HepG2 (cell line): ENCODE results near the gene SLIT3. TPM values are rescaled to one million over a fixed set of nuclear protein-coding genes. Genes with fewer than 3 reads are reported as not detected.

Source experiments
- ATAC-seq: fragments of 200-7000 bp; cut with Tn5 transposase; 3 replicates; pipeline ENCODE4 v1.9.1; 2020; ENCODE audit warnings: mild to moderate bottlenecking, moderate library complexity
- BruUV-seq: library from RNA; stranded (reverse); fragments of 400-500 nt; replicated peaks from 2 replicates; lab custom pipeline; 2021; lab: Mats Ljungman, UMichigan
- CTCF ChIA-PET: fragments of 300-600 bp; formaldehyde crosslinking; extraction: SDS; loops from one replicate; lab custom pipeline; 2021; ENCODE audit warnings: low total read pairs, inconsistent platforms, low intra/inter-chr PET ratio; lab: Yijun Ruan, JAX
- POLR2A ChIA-PET: fragments of 350-600 bp; sonication (Branson Sonifier 250); formaldehyde crosslinking; loops from one replicate; lab custom pipeline; 2020; ENCODE audit warnings: antibody characterized with exemption, inconsistent platforms; lab: Yijun Ruan, JAX
- DNase-seq: peaks from one replicate; pipeline ENCODE4 v3.0.0-alpha.2; 2015; ENCODE audit warnings: low spot score
- FAIRE-seq: peaks from 3 replicates; lab custom pipeline; 2011; peaks lifted over from hg19 to GRCh38; lab: Jason Lieb, UNC
- H2AFZ ChIP-seq: one replicate; pipeline ENCODE4 v1.6.1; 2011; ENCODE audit warnings: low read length, inconsistent platforms
- H3K27ac ChIP-seq: fragments of 300-600 bp; 3 replicates; pipeline ENCODE4 v1.8.0; 2011; ENCODE audit warnings: mixed run types, mild to moderate bottlenecking, mixed read lengths, low read length, inconsistent platforms; ENCODE audit not compliant: insufficient read depth; ENCODE audit errors: extremely low read length
- H3K27me3 ChIP-seq, 2 experiments: fragments of 200-600 bp in 1 of 2; 2 replicates in 1 of 2; 3 replicates in 1 of 2; pipeline versions ENCODE4 v1.6.0 to v1.8.0; 2011; ENCODE audit warnings: low read length in 2 of 2, mild to moderate bottlenecking in 2 of 2, moderate library complexity in 2 of 2, inconsistent platforms in 1 of 2; ENCODE audit not compliant: insufficient read depth in 2 of 2, control insufficient read depth in 1 of 2
- H3K36me3 ChIP-seq, 2 experiments: fragments of 200-600 bp in 1 of 2; replicated peaks in 1 of 2; 2 replicates in 1 of 2; 3 replicates in 1 of 2; pipeline versions ENCODE4 v1.5.1 to v1.8.0; 2011; ENCODE audit warnings: low read length in 2 of 2, inconsistent platforms in 1 of 2; ENCODE audit not compliant: insufficient read depth in 2 of 2, control insufficient read depth in 1 of 2
- H3K4me1 ChIP-seq: 2 replicates; pipeline ENCODE4 v1.5.1; 2012; ENCODE audit warnings: low read length, inconsistent platforms; ENCODE audit not compliant: insufficient read depth
- H3K4me2 ChIP-seq: 2 replicates; pipeline ENCODE4 v1.6.0; 2011; ENCODE audit warnings: low read depth, low read length, inconsistent platforms
- H3K4me3 ChIP-seq, 3 experiments: fragments of 200-600 bp in 1 of 3; sonication (generic), shearing (Covaris generic) in 1 of 3; replicated peaks in 1 of 3; 2 replicates each; pipeline ENCODE4 v1.5.1; 2011 to 2016; ENCODE audit warnings: low read length in 3 of 3, inconsistent platforms in 2 of 3, low read depth in 2 of 3, mild to moderate bottlenecking in 2 of 3, control low read depth in 1 of 3, mixed read lengths in 1 of 3; ENCODE audit not compliant: insufficient read depth in 1 of 3
- H3K79me2 ChIP-seq: one replicate; pipeline ENCODE4 v1.6.1; 2011; ENCODE audit warnings: low read length, inconsistent platforms; ENCODE audit not compliant: insufficient read depth
- H3K9ac ChIP-seq: 2 replicates; pipeline ENCODE4 v1.6.0; 2011; ENCODE audit warnings: mild to moderate bottlenecking, low read depth, low read length, inconsistent platforms; ENCODE audit not compliant: insufficient read depth
- H3K9me3 ChIP-seq: 2 replicates; pipeline ENCODE4 v1.5.1; 2012; ENCODE audit warnings: mild to moderate bottlenecking, low read length
- H4K20me1 ChIP-seq: 2 replicates; pipeline ENCODE4 v1.6.0; 2011; ENCODE audit warnings: inconsistent platforms, mild to moderate bottlenecking, low read length, moderate library complexity; ENCODE audit not compliant: insufficient read depth
- FIP1L1 ChIP-seq: fragments of 200-400 bp; formaldehyde crosslinking; IDR thresholded peaks from 2 replicates; pipeline ENCODE4 v1.6.1; 2018; ENCODE audit warnings: low read depth, mild to moderate bottlenecking, low read length, moderate library complexity, borderline replicate concordance; ENCODE audit not compliant: insufficient read depth
- HMG20B ChIP-seq: conservative IDR thresholded peaks from 2 replicates; pipeline ENCODE4 v1.6.1; 2016; ENCODE audit warnings: missing genetic modification reagents, missing compliant biosample characterization
- KAT8 ChIP-seq: IDR thresholded peaks from 2 replicates; pipeline ENCODE4 v1.6.1; 2016; ENCODE audit warnings: missing genetic modification reagents, missing compliant biosample characterization
- MED1 ChIP-seq: sonication (generic); formaldehyde crosslinking; IDR thresholded peaks from 2 replicates; pipeline ENCODE4 v1.4.0; 2020; ENCODE audit warnings: missing genetic modification reagents
- MIER2 ChIP-seq: IDR thresholded peaks from 2 replicates; pipeline ENCODE4 v1.6.1; 2016; ENCODE audit warnings: missing biosample characterization, missing genetic modification reagents
- POLR2A ChIP-seq, 2 experiments: IDR thresholded peaks; 2 replicates each; pipeline ENCODE4 v1.6.1; 2011; ENCODE audit warnings: low read depth in 2 of 2, low read length in 2 of 2, mild to moderate bottlenecking in 1 of 2, moderate library complexity in 1 of 2; ENCODE audit not compliant: insufficient read depth in 1 of 2
- REL ChIP-seq: sonication (generic); formaldehyde crosslinking; conservative IDR thresholded peaks from 2 replicates; pipeline ENCODE4 v1.8.0; 2022; ENCODE audit warnings: mild to moderate bottlenecking, missing genetic modification reagents, moderate library complexity
- ZNF234 ChIP-seq: sonication (generic); formaldehyde crosslinking; conservative IDR thresholded peaks from 2 replicates; pipeline ENCODE4 v1.5.1; 2020; ENCODE audit warnings: mild to moderate bottlenecking, missing genetic modification reagents
- ZNF720 ChIP-seq: sonication (generic); formaldehyde crosslinking; IDR thresholded peaks from 2 replicates; pipeline ENCODE4 v1.4.0; 2020; ENCODE audit warnings: missing genetic modification reagents
- WGBS: methylation state at CpG from one replicate; pipeline ENCODE4 v1.1.6; 2017; ENCODE audit warnings: low lambda C conversion rate; 5-methylcytosine and 5-hydroxymethylcytosine counted together
- in situ Hi-C: cut with HindIII; loops from 2 replicates; pipeline ENCODE4 v1.10.0; 2017; ENCODE audit warnings: low pct_unique_long_range_greater_than_20kb; ENCODE audit not compliant: extremely low pct_ligation_motif_present
- intact Hi-C: fragments of 100-400 bp; cut with micrococcal nuclease; formaldehyde crosslinking; loops from one replicate; pipeline ENCODE4 v1.10.0; 2022; ENCODE audit not compliant: unreplicated experiment
- polyA plus RNA-seq, 8 experiments: library from polyadenylated mRNA; depleted of rRNA in 3 of 8; stranded (reverse) in 7 of 8; unstranded in 1 of 8; fragments of >200 nt; fragmentation: Illumina TruSeq in 4 of 8; extraction: Trizol in 4 of 8; gene quantifications; 2 replicates each; pipeline versions ENCODE4 v1.2.1 to v1.2.3, GENCODE V29; 2011 to 2016; ENCODE audit warnings: low read depth in 4 of 8, missing spikeins in 1 of 8, mixed read lengths in 1 of 8; ENCODE audit not compliant: insufficient read depth in 1 of 8
- total RNA-seq, 5 experiments: library from RNA; depleted of rRNA; stranded (reverse); fragments of >200 nt; fragmentation: Illumina TruSeq; extraction: Trizol; gene quantifications; 2 replicates each; pipeline ENCODE4 v1.2.3, GENCODE V29; 2016; ENCODE audit warnings: low read depth in 1 of 5
- TF ChIP-seq, protein P1 (sequence below): sonication (generic); formaldehyde crosslinking; IDR thresholded peaks from 2 replicates; pipeline ENCODE4 v1.4.0; 2020; ENCODE audit warnings: missing genetic modification reagents

SLIT3 gene
- total and polyA plus RNA-seq, 2 of the 13 experiments (the other 11 are each of a cell fraction or from before 2014, with no cell fraction given) = not detected

- TF ChIP-seq, protein P1, sequence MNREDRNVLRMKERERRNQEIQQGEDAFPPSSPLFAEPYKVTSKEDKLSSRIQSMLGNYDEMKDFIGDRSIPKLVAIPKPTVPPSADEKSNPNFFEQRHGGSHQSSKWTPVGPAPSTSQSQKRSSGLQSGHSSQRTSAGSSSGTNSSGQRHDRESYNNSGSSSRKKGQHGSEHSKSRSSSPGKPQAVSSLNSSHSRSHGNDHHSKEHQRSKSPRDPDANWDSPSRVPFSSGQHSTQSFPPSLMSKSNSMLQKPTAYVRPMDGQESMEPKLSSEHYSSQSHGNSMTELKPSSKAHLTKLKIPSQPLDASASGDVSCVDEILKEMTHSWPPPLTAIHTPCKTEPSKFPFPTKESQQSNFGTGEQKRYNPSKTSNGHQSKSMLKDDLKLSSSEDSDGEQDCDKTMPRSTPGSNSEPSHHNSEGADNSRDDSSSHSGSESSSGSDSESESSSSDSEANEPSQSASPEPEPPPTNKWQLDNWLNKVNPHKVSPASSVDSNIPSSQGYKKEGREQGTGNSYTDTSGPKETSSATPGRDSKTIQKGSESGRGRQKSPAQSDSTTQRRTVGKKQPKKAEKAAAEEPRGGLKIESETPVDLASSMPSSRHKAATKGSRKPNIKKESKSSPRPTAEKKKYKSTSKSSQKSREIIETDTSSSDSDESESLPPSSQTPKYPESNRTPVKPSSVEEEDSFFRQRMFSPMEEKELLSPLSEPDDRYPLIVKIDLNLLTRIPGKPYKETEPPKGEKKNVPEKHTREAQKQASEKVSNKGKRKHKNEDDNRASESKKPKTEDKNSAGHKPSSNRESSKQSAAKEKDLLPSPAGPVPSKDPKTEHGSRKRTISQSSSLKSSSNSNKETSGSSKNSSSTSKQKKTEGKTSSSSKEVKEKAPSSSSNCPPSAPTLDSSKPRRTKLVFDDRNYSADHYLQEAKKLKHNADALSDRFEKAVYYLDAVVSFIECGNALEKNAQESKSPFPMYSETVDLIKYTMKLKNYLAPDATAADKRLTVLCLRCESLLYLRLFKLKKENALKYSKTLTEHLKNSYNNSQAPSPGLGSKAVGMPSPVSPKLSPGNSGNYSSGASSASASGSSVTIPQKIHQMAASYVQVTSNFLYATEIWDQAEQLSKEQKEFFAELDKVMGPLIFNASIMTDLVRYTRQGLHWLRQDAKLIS = no peak
- no peak for TF ChIP-seq ZNF234 (CRISPR knock-in tag)
Measured at GRCh38 chr5:168781941-168782571, 518.9 kb downstream of the SLIT3 start (continued).

GRCh38 chr5:168780888-168781287 is 520.1 kb downstream of the SLIT3 start:
- ChIA-PET POLR2A (no interaction called here), CTCF (no interaction called here)
- H3K4me2 ChIP-seq = no peak overlapping the region
- H3K4me1 ChIP-seq = no peaks in the 10 kb centered on the region
- no peaks in the 10 kb centered on the region for H3K36me3 ChIP-seq
- no peak overlapping the region for H3K27ac ChIP-seq
- in situ Hi-C loops = no loop called here
- no peaks in the 10 kb centered on the region for H3K9me3 ChIP-seq
- no peak for ATAC-seq
- TF ChIP-seq POLR2A (IDR thresholded peaks at IDR 0.05; ENCODE audit: insufficient read depth in 1 of 2, low read depth in 2 of 2, low read length in 2 of 2) = no peak
- no peak for TF ChIP-seq HMG20B (CRISPR knock-in tag)
- TF ChIP-seq ZNF720 = no peak
- TF ChIP-seq MIER2 (CRISPR knock-in tag) = no peak
- TF ChIP-seq FIP1L1 = no peak
- TF ChIP-seq MED1 = no peak
- no peak for TF ChIP-seq REL (CRISPR knock-in tag)
- no peak for TF ChIP-seq KAT8 (CRISPR knock-in tag)
- no peak overlapping the region for H3K9ac ChIP-seq
- H3K79me2 ChIP-seq = no peaks in the 10 kb centered on the region
- WGBS = 0% methylated on average over 2 of the region's 3 CpGs
- DNase-seq = no peak
- no peak for FAIRE-seq
- no peak overlapping the region for H3K4me3 ChIP-seq
- no peaks in the 10 kb centered on the region for H4K20me1 ChIP-seq
- no peak overlapping the region for H2AFZ ChIP-seq
- H3K27me3 ChIP-seq = peaks cover 0 to 36% of the 10 kb centered on the region in 2 experiments; a peak in 4 of 5 replicates
- intact Hi-C loops = no loop called here
- no TSS peak for BruUV-seq
